Measurements from ENCODE around the gene HERC2.
"Not testable (repeated sequence)": the region's sequence is repeated elsewhere in the genome, so short reads cannot be mapped to it uniquely, and the experiment has no call there.

- not testable (repeated sequence) for TF ChIP-seq NR3C1 (CRISPR knock-in tag; IDR thresholded peaks at IDR 0.05); YEATS4 (CRISPR knock-in tag; IDR thresholded peaks at IDR 0.05; ENCODE audit: borderline replicate concordance); ATF3 (CRISPR knock-in tag; IDR thresholded peaks at IDR 0.05); POLR2AphosphoS5 (IDR thresholded peaks at IDR 0.05; ENCODE audit: low read depth, low read length); PRDM10 (CRISPR knock-in tag; IDR thresholded peaks at IDR 0.05; ENCODE audit: low read depth); POLR2A (IDR thresholded peaks at IDR 0.05; ENCODE audit: insufficient read depth in 1 of 2, low read depth in 2 of 2, low read length in 2 of 2); ZBTB40 (IDR thresholded peaks at IDR 0.05); ZBTB40 (CRISPR knock-in tag; IDR thresholded peaks at IDR 0.05); CTCF (CRISPR knock-in tag; IDR thresholded peaks at IDR 0.05); TARDBP (CRISPR knock-in tag; IDR thresholded peaks at IDR 0.05); HNRNPH1 (optimal IDR thresholded peaks at IDR 0.05; ENCODE audit: low read depth, low read length); KDM4B (CRISPR knock-in tag; IDR thresholded peaks at IDR 0.05); ESRRA (CRISPR knock-in tag; IDR thresholded peaks at IDR 0.05; ENCODE audit: low read depth); ZNF24 (IDR thresholded peaks at IDR 0.05)
These were observed 200.4 kb downstream of the HERC2 start for GRCh38 chr15:28121577-28121976.

All from HepG2 (cell line).